Measurements from ENCODE around the gene ACTG2. TPM values are rescaled to one million over a fixed set of nuclear protein-coding genes. Genes with fewer than 3 reads are reported as not detected.

The ACTG2 gene
- total and polyA plus RNA-seq, 2 donors (not counting 1 experiment from before 2014, with no cell fraction given) = 4.1 to 600 TPM

- no peak overlapping the region for H3K4me2 ChIP-seq (ENCODE audit: extremely low read depth, insufficient read depth, low read length)
- no peak overlapping the region for H3K27ac ChIP-seq (ENCODE audit: insufficient read depth, low read length)
- no peak overlapping the region for H3K9ac ChIP-seq (ENCODE audit: insufficient read depth, low read length)
- no peak for DNase-seq (ENCODE audit: low read depth in 2 of 2)
- no peak overlapping the region for H3K4me3 ChIP-seq (replicated peaks in 1 of 4; ENCODE audit: control extremely low read depth in 1 of 4, insufficient read depth in 1 of 4, low read depth in 3 of 4, low read length in 4 of 4)
- no peaks in the 10 kb centered on the region for H3K9me3 ChIP-seq (ENCODE audit: control insufficient read depth, insufficient read depth, low read depth, low read length)
- H3K36me3 ChIP-seq (ENCODE audit: control insufficient read depth, insufficient read depth, low read length) = no peaks in the 10 kb centered on the region
- H3K27me3 ChIP-seq (ENCODE audit: control insufficient read depth, insufficient read depth, low read length) = no peaks in the 10 kb centered on the region
- H4K20me1 ChIP-seq (ENCODE audit: control insufficient read depth, extremely low read depth, insufficient read depth, low read length) = no peaks in the 10 kb centered on the region
- peaks cover 7% of the 10 kb centered on the region for H3K79me2 ChIP-seq (ENCODE audit: control insufficient read depth, insufficient read depth, low read length)
- TF ChIP-seq EZH2 (IDR thresholded peaks at IDR 0.05; ENCODE audit: low read length, missing control alignments) (no peak), CTCF (conservative IDR thresholded peaks at IDR 0.05 in 1 of 2, IDR thresholded peaks at IDR 0.05 in 1 of 2; ENCODE audit: low read depth in 1 of 2, low read length in 2 of 2) (no peak)
- no peak overlapping the region for H2AFZ ChIP-seq (ENCODE audit: low read length)
- peaks cover 16% of the 10 kb centered on the region for H3K4me1 ChIP-seq (ENCODE audit: control insufficient read depth, extremely low read depth, insufficient read depth, low read length)
Measured at GRCh38 chr2:73897934-73898333, 5.1 kb downstream of the ACTG2 start.

- peaks cover 11% of the 10 kb centered on the region for H3K4me1 ChIP-seq (ENCODE audit: control insufficient read depth, extremely low read depth, insufficient read depth, low read length)
- H4K20me1 ChIP-seq (ENCODE audit: control insufficient read depth, extremely low read depth, insufficient read depth, low read length) = no peaks in the 10 kb centered on the region
- no peak for TF ChIP-seq EZH2 (IDR thresholded peaks at IDR 0.05; ENCODE audit: low read length, missing control alignments)
- no peak for TF ChIP-seq CTCF (conservative IDR thresholded peaks at IDR 0.05 in 1 of 2, IDR thresholded peaks at IDR 0.05 in 1 of 2; ENCODE audit: low read depth in 1 of 2, low read length in 2 of 2)
- H3K4me3 ChIP-seq (replicated peaks in 1 of 4; ENCODE audit: control extremely low read depth in 1 of 4, insufficient read depth in 1 of 4, low read depth in 3 of 4, low read length in 4 of 4) = no peak overlapping the region
- no peak overlapping the region for H3K27ac ChIP-seq (ENCODE audit: insufficient read depth, low read length)
- no peak overlapping the region for H3K9ac ChIP-seq (ENCODE audit: insufficient read depth, low read length)
- H3K27me3 ChIP-seq (ENCODE audit: control insufficient read depth, insufficient read depth, low read length) = no peaks in the 10 kb centered on the region
- no peak overlapping the region for H3K4me2 ChIP-seq (ENCODE audit: extremely low read depth, insufficient read depth, low read length)
- H2AFZ ChIP-seq (ENCODE audit: low read length) = no peak overlapping the region
- no peaks in the 10 kb centered on the region for H3K79me2 ChIP-seq (ENCODE audit: control insufficient read depth, insufficient read depth, low read length)
- no peak for DNase-seq (ENCODE audit: low read depth in 2 of 2)
- H3K36me3 ChIP-seq (ENCODE audit: control insufficient read depth, insufficient read depth, low read length) = no peaks in the 10 kb centered on the region
- no peaks in the 10 kb centered on the region for H3K9me3 ChIP-seq (ENCODE audit: control insufficient read depth, insufficient read depth, low read depth, low read length)
Measured at GRCh38 chr2:73899801-73900336, 7.1 kb downstream of the ACTG2 start.

GRCh38 chr2:73901143-73901542 lies 8.3 kb downstream of the ACTG2 start:
- H3K9ac ChIP-seq (ENCODE audit: insufficient read depth, low read length) = no peak overlapping the region
- TF ChIP-seq CTCF (conservative IDR thresholded peaks at IDR 0.05 in 1 of 2, IDR thresholded peaks at IDR 0.05 in 1 of 2; ENCODE audit: low read depth in 1 of 2, low read length in 2 of 2) = no peak
- TF ChIP-seq EZH2 (IDR thresholded peaks at IDR 0.05; ENCODE audit: low read length, missing control alignments) = no peak
- no peaks in the 10 kb centered on the region for H4K20me1 ChIP-seq (ENCODE audit: control insufficient read depth, extremely low read depth, insufficient read depth, low read length)
- no peaks in the 10 kb centered on the region for H3K27me3 ChIP-seq (ENCODE audit: control insufficient read depth, insufficient read depth, low read length)
- no peaks in the 10 kb centered on the region for H3K9me3 ChIP-seq (ENCODE audit: control insufficient read depth, insufficient read depth, low read depth, low read length)
- H2AFZ ChIP-seq (ENCODE audit: low read length) = no peak overlapping the region
- H3K4me1 ChIP-seq (ENCODE audit: control insufficient read depth, extremely low read depth, insufficient read depth, low read length) = peaks cover 11% of the 10 kb centered on the region
- no peaks in the 10 kb centered on the region for H3K79me2 ChIP-seq (ENCODE audit: control insufficient read depth, insufficient read depth, low read length)
- no peak overlapping the region for H3K4me2 ChIP-seq (ENCODE audit: extremely low read depth, insufficient read depth, low read length)
- H3K4me3 ChIP-seq (replicated peaks in 1 of 4; ENCODE audit: control extremely low read depth in 1 of 4, insufficient read depth in 1 of 4, low read depth in 3 of 4, low read length in 4 of 4) = no peak overlapping the region
- H3K27ac ChIP-seq (ENCODE audit: insufficient read depth, low read length) = no peak overlapping the region
- H3K36me3 ChIP-seq (ENCODE audit: control insufficient read depth, insufficient read depth, low read length) = no peaks in the 10 kb centered on the region
- DNase-seq (ENCODE audit: low read depth in 2 of 2) = no peak
